ENCODE data around the gene SERGEF.

- TF ChIP-seq, protein P1, sequence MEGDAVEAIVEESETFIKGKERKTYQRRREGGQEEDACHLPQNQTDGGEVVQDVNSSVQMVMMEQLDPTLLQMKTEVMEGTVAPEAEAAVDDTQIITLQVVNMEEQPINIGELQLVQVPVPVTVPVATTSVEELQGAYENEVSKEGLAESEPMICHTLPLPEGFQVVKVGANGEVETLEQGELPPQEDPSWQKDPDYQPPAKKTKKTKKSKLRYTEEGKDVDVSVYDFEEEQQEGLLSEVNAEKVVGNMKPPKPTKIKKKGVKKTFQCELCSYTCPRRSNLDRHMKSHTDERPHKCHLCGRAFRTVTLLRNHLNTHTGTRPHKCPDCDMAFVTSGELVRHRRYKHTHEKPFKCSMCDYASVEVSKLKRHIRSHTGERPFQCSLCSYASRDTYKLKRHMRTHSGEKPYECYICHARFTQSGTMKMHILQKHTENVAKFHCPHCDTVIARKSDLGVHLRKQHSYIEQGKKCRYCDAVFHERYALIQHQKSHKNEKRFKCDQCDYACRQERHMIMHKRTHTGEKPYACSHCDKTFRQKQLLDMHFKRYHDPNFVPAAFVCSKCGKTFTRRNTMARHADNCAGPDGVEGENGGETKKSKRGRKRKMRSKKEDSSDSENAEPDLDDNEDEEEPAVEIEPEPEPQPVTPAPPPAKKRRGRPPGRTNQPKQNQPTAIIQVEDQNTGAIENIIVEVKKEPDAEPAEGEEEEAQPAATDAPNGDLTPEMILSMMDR (IDR thresholded peaks at IDR 0.05) = no peak
- TF ChIP-seq POLR2AphosphoS5 (IDR thresholded peaks at IDR 0.05) = no peak
- TF ChIP-seq POLR2A (IDR thresholded peaks at IDR 0.05) = no peak
- no peak for TF ChIP-seq EP300 (IDR thresholded peaks at IDR 0.05)
Measured at GRCh38 chr11:17807034-17807433, 205.8 kb downstream of the SERGEF start.
